Activated CD8-positive, alpha-beta memory T cell treated with anti-CD3 and anti-CD28 coated beads for 4 hours (primary cell): ENCODE measurements around the gene PM20D2.
"Not testable (repeated sequence)": the region's sequence is repeated elsewhere in the genome, so short reads cannot be mapped to it uniquely, and the experiment has no call there.

Source experiments
- DNase-seq, 2 donors: peaks; one replicate each; pipeline ENCODE4 v3.0.0-alpha.2; 2020; ENCODE audit warnings: low read depth in 2 of 2

Gene PM20D2

DNA sequence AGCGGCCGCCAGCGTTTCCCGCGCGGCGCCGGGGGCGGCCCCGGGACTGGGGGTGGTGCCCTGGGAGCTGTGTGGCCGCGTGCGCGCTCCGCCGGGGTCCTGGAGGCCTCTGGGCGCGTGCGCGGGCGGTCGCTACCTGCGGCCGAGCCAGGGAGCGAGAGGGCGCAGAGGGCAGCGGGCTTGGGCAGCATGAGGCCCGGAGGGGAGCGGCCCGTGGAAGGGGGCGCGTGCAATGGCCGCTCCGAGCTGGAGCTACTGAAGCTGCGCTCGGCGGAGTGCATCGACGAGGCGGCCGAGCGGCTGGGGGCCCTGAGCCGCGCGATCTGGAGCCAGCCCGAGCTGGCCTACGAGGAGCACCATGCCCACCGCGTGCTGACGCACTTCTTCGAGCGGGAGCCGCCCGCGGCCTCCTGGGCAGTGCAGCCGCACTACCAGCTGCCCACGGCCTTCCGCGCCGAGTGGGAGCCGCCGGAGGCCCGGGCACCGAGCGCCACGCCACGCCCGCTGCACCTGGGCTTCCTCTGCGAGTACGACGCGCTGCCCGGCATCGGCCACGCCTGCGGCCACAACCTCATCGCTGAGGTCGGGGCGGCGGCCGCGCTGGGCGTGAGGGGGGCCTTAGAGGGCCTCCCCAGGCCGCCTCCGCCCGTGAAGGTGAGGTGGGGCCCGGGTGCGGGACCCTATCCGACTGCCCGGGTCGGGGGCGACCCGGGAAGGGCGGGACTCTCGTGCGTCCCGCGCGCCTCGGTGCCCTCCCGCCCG is at the start of gene PM20D2:
PM20D2 (plus strand) TSS at position 100 of the 762 bp plus-strand sequence; CDS start at position 190, 90 bp downstream.
- peak; percentile 39 to 43 for DNase-seq

GRCh38 chr6:89098461-89098860 is 47.4 kb upstream of the PM20D2 start:
- DNase-seq: no peak

GRCh38 chr6:89100114-89100513 is 45.7 kb upstream of the PM20D2 start:
- no peak for DNase-seq

DNA sequence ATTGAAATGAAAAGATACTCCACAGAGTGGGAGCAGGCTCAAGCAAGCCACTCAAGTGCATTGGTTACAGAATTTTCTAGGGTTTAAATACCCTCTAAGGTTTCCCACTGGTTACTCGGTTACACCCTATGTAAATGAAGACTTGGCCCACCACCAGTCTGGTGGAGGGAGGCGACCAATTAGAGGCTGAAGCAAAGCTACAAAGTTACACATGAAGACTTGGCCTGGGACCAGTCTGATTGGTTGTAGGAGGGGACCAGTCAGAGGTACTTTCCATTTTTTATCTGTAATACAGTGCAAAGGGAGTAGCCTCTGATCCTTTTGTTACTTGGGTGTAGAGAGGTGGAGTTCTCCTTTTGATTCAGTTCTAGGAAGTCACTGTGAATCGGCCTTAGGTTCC is 35.6 kb upstream of the PM20D2 start:
- DNase-seq: no peak

DNA sequence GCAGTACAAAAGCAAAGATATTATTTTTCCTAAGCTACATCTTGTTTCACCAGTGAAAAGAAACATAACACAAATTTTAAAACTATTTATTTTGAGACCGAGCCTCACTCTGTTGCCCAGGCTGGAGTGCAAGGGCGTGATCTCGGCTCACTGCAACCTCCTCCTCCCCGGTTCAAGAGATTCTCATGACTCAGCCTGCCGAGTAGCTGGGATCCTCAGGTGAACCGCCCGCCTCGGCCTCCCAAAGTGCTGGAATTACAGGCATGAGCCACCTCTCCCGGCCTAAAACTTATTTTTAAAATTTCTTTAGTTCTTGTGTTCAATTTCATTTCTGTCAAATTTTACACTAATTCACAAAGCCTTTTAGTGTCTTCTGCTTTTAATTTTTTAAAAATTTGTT is 33.9 kb upstream of the PM20D2 start:
- no peak for DNase-seq

DNA sequence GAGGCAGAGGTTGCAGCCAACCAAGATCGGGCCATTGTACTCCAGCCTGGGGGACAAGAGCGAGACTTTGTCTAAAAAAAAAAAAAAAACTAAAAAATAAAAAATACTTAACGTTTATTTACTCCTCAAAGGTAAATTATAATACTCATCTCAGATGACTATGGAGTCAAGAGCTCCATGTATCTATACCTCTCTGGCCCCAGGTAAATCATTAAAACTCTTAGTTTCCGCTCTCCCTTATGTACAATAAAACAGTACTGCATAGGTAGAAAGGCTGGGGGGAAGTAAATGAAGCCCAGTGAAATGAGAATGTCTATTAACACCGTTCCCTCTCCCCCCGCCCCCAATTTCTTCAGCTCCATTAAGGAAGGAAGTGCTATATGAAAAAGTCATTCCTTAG is 29.2 kb upstream of the PM20D2 start:
- DNase-seq: no peak

DNA sequence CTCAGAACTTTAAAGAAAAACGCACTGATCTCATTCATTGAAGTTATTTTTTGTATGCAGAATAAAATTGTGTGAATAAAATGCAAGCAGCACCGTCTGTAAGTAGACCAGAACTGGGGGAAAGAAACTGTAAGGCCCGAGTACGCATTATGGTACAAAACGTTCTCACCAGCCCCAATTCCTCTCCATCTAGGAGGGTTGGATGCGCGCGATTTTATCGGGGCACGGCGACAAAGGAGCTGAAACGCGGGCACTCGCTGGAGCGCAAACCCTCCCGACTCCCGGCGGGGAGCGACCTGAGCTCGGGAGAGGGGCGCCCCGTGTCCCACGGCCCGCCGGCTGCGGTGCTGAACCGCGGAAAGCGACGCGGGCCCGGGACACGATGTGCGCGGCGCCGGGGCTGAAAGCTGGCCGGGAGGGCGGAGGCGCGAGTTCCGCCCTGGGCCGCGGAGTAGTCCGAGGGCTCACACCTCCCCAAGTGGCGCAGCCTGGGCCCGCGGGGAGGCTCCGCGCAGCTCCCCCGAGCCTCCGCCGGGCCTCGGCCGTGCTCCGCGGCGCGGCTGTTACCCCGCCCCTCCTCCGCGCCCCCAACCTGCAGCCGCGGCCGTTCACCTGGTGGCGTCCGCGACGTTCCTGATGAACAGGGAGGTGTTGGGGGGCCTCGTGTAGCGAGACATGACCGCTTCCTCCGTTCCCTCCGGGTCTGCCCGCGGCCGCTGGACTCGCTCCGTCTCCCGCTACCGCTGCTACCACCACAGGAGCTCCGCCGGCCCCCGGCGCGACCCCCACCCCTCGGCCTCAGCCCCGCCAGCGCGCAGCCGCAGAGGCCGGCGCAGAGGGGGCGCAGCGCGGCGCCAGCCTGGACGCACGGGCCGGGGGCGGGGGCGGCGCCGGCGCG is 28.4 kb upstream of the PM20D2 start, which contains the start of gene SRSF12:
SRSF12 (minus strand) TSS at position 861 of the 898 bp plus-strand sequence; CDS start at position 677, 184 bp downstream.
- peak in 1 of 2 donors; percentile 4 for DNase-seq

DNA sequence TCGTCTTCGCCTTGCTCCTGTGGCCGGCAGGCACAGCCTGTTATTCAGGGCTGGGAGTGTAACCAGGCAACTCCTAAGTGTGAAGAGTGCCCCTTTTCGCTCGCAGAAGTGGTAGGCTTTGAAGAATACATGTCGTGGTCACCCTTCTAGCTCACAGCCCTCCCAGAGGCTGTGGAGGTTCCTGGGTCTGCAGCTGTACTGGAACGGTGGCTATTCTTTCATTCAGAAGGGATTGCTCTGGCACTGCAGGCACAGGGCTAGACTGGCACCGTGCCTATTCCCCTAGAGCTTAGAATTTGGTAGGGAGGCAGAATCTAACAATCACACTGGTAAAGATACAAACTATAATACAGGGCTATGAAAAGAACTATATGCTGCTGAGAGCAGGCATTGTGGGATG is 26.9 kb upstream of the PM20D2 start:
- DNase-seq: no peak

DNA sequence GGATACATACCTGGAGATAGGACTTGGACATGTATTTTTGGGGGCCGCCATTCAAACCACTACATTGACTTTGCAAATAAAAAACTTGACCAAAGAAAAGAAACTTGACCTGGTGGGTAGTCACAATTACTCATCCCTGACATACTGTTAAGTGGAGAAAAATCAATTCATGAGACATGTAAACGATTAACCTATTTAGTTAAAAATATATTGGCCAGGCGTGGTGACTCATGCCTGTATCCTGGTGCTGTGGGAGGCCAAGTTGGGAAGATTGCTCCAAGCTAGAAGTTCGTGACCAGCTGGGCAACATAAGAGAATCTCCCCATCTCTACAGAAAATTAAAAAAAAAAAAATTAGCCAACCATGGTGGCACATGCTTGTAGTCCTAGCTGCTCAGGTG is 25.5 kb upstream of the PM20D2 start:
- no peak for DNase-seq

- no peak for DNase-seq
Measured at GRCh38 chr6:89121934-89122333, 23.9 kb upstream of the PM20D2 start.

- DNase-seq: no peak
Measured at GRCh38 chr6:89122625-89123024, 23.2 kb upstream of the PM20D2 start.

- DNase-seq: not testable (repeated sequence)
Measured at GRCh38 chr6:89128256-89128671, 17.6 kb upstream of the PM20D2 start.

DNA sequence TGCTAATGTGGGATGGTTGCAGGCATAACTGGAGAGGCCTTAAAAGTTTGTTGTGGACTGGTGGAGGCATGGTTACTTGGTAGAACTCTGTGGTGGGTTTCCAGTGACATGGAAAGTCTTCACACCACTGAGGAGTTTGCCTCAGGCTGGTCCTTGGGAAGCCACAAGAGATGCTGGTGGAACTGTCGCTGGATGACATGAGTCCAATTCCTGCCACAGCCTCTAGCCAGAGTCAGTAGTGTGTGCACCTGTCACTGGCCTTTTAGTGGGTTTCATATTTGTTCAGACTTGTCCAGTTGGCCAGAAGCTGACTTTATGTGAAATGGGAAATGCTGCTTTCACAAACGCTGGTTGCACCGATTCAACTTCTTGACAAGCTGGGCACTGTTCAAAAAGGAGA is 14.3 kb upstream of the PM20D2 start:
- DNase-seq: no peak

GRCh38 chr6:89132057-89132456 is 13.8 kb upstream of the PM20D2 start:
- no peak for DNase-seq

DNA sequence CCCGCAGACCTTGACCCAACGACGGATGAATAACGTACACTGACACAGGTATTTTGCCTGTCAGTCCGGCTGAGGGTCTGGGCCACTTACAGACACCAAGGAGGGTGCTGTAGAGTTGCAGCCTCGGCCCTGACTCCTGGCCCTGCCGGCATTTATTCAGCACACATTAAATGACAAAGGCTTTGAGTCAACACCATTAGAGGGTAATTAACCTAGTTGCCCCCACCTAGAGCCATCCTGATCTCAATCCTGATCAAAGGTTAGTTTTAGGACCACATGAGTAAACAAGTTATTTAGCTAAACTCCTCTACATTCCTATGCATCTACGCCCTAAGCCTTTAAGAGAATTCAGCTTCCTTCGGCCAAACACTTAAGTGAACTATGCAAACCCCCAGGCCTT is 11.9 kb upstream of the PM20D2 start:
- no peak for DNase-seq

- no peak for DNase-seq
Measured at GRCh38 chr6:89134723-89135122, 11.1 kb upstream of the PM20D2 start.

- DNase-seq: no peak
Measured at GRCh38 chr6:89138173-89138572, 7.7 kb upstream of the PM20D2 start.

GRCh38 chr6:89139509-89140346 is 6.1 kb upstream of the PM20D2 start:
- no peak for DNase-seq

GRCh38 chr6:89140347-89141156 is 5.3 kb upstream of the PM20D2 start:
- DNase-seq: no peak

DNA sequence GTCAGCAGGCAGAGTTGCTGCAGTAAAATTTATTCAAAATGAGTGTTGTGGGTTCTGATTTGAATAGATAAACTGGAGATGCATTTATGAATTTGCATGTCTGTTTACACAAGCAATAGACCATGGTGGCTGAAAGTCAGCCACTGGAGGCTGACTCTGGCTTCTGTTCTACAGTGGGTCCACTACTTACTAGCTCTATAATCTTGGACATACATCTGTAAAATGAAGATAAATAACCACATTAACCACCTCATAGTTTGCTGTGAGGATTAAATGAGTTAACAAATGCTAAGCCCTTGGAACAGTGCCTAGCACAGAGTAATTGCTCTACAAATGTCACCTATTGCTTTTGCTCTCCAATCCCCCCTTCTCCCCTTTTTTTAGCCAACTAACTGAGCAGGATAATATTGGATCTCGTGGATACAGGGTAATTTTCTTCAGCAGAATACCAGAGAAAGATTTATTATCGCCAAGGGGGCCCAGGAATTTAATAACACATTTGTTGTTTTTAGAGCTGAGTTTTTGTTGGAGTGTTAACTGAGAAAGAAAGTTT is 1.4 kb upstream of the PM20D2 start:
- no peak for DNase-seq
